Suppressor macrophage treated with lipopolysaccharide for 1 hour (primary cell): ENCODE results near the gene C1QA.

Source experiments
- DNase-seq, 3 donors: peaks; one replicate each; pipeline ENCODE4 v3.0.0-alpha.2; 2020 to 2022

Gene C1QA

GRCh38 chr1:22676916-22677583 lies 40.6 kb downstream of the C1QA start:
- no peak for DNase-seq

DNA sequence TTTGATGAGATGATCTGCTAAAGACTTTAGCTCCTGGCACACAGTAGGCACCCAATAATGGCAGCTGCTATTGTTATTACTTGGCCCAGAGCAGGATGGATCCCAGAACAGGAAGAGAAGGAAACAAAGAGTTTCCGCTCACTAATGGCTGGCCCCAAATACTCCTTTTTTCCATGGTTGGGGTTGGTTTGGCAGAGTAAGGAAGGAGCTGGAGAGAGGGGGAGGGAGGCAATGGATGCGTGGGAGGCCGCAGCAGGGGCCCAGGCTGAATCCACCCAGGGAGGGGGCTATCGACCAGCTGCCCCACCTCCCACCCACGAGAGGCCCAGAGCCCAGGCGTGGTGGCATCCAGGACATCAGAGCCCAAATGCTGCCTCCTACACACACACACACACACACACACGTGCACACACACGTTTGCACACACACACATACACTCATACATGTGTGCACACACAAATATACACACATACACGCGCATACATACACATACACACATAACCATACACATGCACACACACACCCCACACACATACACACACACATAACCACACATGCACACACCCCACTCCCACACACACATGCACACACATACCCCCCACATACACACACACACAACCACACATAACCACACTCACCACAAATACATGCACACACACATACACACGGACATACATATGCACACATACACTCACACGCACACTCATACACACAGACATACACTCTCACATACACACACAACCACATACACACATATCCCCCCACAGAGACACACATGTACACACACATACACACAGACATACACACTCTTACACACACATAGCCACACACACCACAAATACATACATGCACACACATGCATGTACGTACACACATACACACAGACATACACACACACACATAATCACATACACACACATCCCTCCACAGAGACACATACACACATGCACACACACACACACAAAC lies 41.8 kb downstream of the C1QA start:
- no peak for DNase-seq

DNA sequence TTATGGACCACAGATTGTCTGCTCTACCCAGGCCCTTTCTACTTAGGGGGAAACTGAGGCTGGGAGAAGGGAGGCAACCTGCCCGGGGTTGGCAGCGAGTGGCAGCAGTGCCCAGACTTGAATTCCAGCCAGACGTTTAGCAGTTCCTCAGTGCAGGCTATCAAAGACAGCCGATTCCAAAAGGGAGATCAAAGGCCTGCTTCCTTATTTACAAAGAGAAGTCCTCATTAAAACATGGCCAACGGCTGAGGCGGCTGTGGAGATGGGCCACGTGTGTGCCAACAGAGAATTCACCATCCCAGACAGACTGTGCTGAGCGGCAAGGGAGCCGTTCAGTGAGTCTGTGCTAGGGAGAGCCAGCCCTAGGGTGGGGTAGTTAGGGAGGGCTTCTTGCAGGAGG lies 44.3 kb downstream of the C1QA start:
- no peak for DNase-seq

- no peak for DNase-seq
Observed at GRCh38 chr1:22681556-22682276, 45.3 kb downstream of the C1QA start.

DNA sequence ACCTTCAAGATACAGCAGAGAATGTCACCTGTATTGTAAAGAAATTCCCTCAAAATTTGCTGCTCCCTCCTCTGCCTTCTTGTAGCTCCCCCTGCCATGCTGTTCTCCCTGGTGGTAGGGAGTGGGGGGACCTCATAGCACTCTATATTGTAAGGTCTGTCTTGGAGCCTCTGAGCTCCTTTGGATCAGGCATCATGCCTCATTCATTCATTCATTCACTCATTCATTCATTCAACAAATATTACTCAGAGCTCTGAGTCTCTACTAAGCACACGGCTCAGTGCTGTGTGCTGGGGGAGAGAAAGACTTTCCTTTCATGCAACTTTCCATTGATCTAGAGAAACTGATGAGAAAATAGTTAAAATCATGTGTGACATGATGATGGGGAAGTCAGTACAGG lies 47.1 kb downstream of the C1QA start:
- DNase-seq, result no peak

DNA sequence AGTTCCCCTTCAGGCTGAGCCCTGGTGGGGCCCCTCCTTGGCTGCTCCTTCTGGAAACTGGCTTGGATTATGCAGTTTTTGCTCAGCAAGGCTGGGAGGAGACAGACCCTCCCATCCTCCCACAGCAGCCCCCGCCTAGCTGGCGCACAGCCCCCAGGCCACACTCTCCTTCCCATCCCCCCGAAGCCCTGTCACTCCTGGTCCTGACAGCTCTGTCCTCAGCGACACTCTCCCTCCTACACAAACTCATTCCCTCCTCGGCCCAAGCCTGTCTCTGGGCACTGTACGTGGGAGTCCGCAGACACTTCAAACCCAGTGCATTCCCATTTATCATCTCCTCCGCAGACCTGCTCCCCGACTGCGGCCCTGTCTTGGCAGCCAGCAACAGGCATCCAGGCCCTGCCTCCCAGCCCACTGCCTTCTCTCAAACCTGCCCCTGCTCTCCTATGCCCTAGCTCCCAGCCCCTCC lies 49.2 kb downstream of the C1QA start:
- DNase-seq, result no peak

- DNase-seq, result no peak
Observed at GRCh38 chr1:22687191-22687590, 50.8 kb downstream of the C1QA start.

- DNase-seq, result no peak
Observed at GRCh38 chr1:22688466-22688865, 52.0 kb downstream of the C1QA start.
